Measurements from ENCODE around the gene IFITM5. TPM values are rescaled to one million over a fixed set of nuclear protein-coding genes. Genes with fewer than 3 reads are reported as not detected.
"Not testable (repeated sequence)": the region's sequence is repeated elsewhere in the genome, so short reads cannot be mapped to it uniquely, and the experiment has no call there.

IFITM5 gene
- total RNA-seq, 2 donors from 2014 or later = not detected

GRCh38 chr11:326842-327580, 27.7 kb upstream of the IFITM5 start:
- intact Hi-C loops (cut with DNase I) = no loop called here
- WGBS = 30% methylated on average over 19 of the region's 19 CpGs
- peaks cover 3% of the 10 kb centered on the region for H3K4me1 ChIP-seq (replicated peaks)
- TF ChIP-seq POLR2A (IDR thresholded peaks at IDR 0.05) = no peak
- TF ChIP-seq POLR2AphosphoS5 (IDR thresholded peaks at IDR 0.05) = peak; percentile 33
- no peaks in the 10 kb centered on the region for H3K36me3 ChIP-seq
- H3K9me3 ChIP-seq = no peaks in the 10 kb centered on the region
- peak overlapping the region; percentile 78 to 83 for H3K27ac ChIP-seq
- H3K27me3 ChIP-seq (replicated peaks; ENCODE audit: insufficient read depth) = no peaks in the 10 kb centered on the region
- DNase-seq (ENCODE audit: low spot score) = peak; percentile 34
- H3K4me3 ChIP-seq = no peak overlapping the region

- intact Hi-C loops (cut with DNase I) = no loop called here
- H3K27ac ChIP-seq = peak overlapping the region; percentile 78 to 83
Measured at GRCh38 chr11:326592-326841, 27.2 kb upstream of the IFITM5 start.

GRCh38 chr11:325796-326591, 26.7 kb upstream of the IFITM5 start:
- Histone ChIP-seq H3K36me3 (no peaks in the 10 kb centered on the region), H3K4me3 (no peak overlapping the region), H3K4me1 (replicated peaks) (peaks cover 3% of the 10 kb centered on the region), H3K9me3 (no peaks in the 10 kb centered on the region), H3K27ac (peak overlapping the region; percentile 78 to 83), H3K27me3 (replicated peaks; ENCODE audit: insufficient read depth) (no peaks in the 10 kb centered on the region)
- intact Hi-C loops (cut with DNase I) = no loop called here
- WGBS = 76% methylated on average over 30 of the region's 30 CpGs
- no peak for TF ChIP-seq CTCF (IDR thresholded peaks at IDR 0.05)
- TF ChIP-seq POLR2AphosphoS5 (IDR thresholded peaks at IDR 0.05) = no peak
- TF ChIP-seq POLR2A (IDR thresholded peaks at IDR 0.05) = no peak
- no peak for DNase-seq (ENCODE audit: low spot score)

More at GRCh38 chr11:326592-326841, 27.2 kb upstream of the IFITM5 start:
- no peaks in the 10 kb centered on the region for H3K9me3 ChIP-seq
- no peaks in the 10 kb centered on the region for H3K36me3 ChIP-seq
- H3K4me1 ChIP-seq (replicated peaks) = peaks cover 3% of the 10 kb centered on the region
- 79% methylated on average over 6 of the region's 6 CpGs for WGBS
- DNase-seq (ENCODE audit: low spot score) = no peak
- H3K4me3 ChIP-seq = no peak overlapping the region
- no peak for TF ChIP-seq POLR2AphosphoS5 (IDR thresholded peaks at IDR 0.05)
- TF ChIP-seq POLR2A (IDR thresholded peaks at IDR 0.05) = no peak
- TF ChIP-seq CTCF (IDR thresholded peaks at IDR 0.05) = no peak
- no peaks in the 10 kb centered on the region for H3K27me3 ChIP-seq (replicated peaks; ENCODE audit: insufficient read depth)

GRCh38 chr11:324593-325517, 25.5 kb upstream of the IFITM5 start:
- H3K27ac ChIP-seq = peak overlapping the region; percentile 65 to 78
- WGBS = 47% methylated on average over 28 of the region's 34 CpGs
- H3K4me3 ChIP-seq; H3K27me3 ChIP-seq (replicated peaks; ENCODE audit: insufficient read depth); H3K36me3 ChIP-seq; DNase-seq (ENCODE audit: low spot score); H3K9me3 ChIP-seq; H3K4me1 ChIP-seq (replicated peaks); intact Hi-C loops (cut with DNase I): not testable (repeated sequence)

GRCh38 chr11:324156-324555, 24.8 kb upstream of the IFITM5 start:
- intact Hi-C loops (cut with DNase I) = no loop called here
- no peaks in the 10 kb centered on the region for H3K27me3 ChIP-seq (replicated peaks; ENCODE audit: insufficient read depth)
- H3K36me3 ChIP-seq = no peaks in the 10 kb centered on the region
- peak overlapping the region; percentile 38 to 65 for H3K27ac ChIP-seq
- no peak for DNase-seq (ENCODE audit: low spot score)
- H3K4me3 ChIP-seq = no peak overlapping the region
- 62% methylated on average over 11 of the region's 11 CpGs for WGBS
- TF ChIP-seq POLR2AphosphoS5 (IDR thresholded peaks at IDR 0.05) = no peak
- no peaks in the 10 kb centered on the region for H3K9me3 ChIP-seq
- peaks cover 3% of the 10 kb centered on the region for H3K4me1 ChIP-seq (replicated peaks)

- Histone ChIP-seq H3K27ac (peak overlapping the region; percentile 97 to 98), H3K4me3 (peak overlapping the region; percentile 66 to 69)
- DNase-seq (ENCODE audit: low spot score); H3K4me1 ChIP-seq (replicated peaks); H3K9me3 ChIP-seq; H3K27me3 ChIP-seq (replicated peaks; ENCODE audit: insufficient read depth); intact Hi-C loops (cut with DNase I); H3K36me3 ChIP-seq: not testable (repeated sequence)
- 8% methylated on average over 5 of the region's 10 CpGs for WGBS
- peak; percentile 17 for TF ChIP-seq POLR2A (IDR thresholded peaks at IDR 0.05)
Measured at GRCh38 chr11:319888-320273, 20.6 kb upstream of the IFITM5 start.

Measured in prostate gland (tissue), 2 donors.